Skeletal muscle tissue (tissue), 5 donors: ENCODE results near the gene RDM1. TPM values are rescaled to one million over a fixed set of nuclear protein-coding genes. Genes with fewer than 3 reads are reported as not detected.

ENCODE experiments used
- H3K27ac ChIP-seq: one replicate; pipeline ENCODE4 v1.7.0; 2013; ENCODE audit warnings: mild to moderate bottlenecking, low read depth, low read length, inconsistent platforms
- H3K27me3 ChIP-seq, 3 donors: one replicate each; pipeline ENCODE4 v1.7.0; 2013; ENCODE audit warnings: low read length in 3 of 3; ENCODE audit not compliant: control insufficient read depth in 3 of 3, insufficient read depth in 3 of 3
- H3K36me3 ChIP-seq, 3 donors: one replicate each; pipeline ENCODE4 v1.7.0; 2013; ENCODE audit warnings: low read length in 3 of 3; ENCODE audit not compliant: control insufficient read depth in 3 of 3, insufficient read depth in 3 of 3
- H3K4me1 ChIP-seq, 3 donors: one replicate each; pipeline ENCODE4 v1.7.0; 2013; ENCODE audit warnings: low read length in 3 of 3, mild to moderate bottlenecking in 3 of 3; ENCODE audit not compliant: control insufficient read depth in 3 of 3, insufficient read depth in 3 of 3
- H3K4me3 ChIP-seq, 3 donors: one replicate each; pipeline ENCODE4 v1.7.0; 2013; ENCODE audit warnings: low read length in 3 of 3
- H3K9ac ChIP-seq, 3 donors: one replicate each; pipeline ENCODE4 v1.7.0; 2013; ENCODE audit warnings: low read length in 3 of 3, mild to moderate bottlenecking in 3 of 3, moderate library complexity in 2 of 3, low read depth in 1 of 3
- H3K9me3 ChIP-seq, 3 donors: one replicate each; pipeline ENCODE4 v1.7.0; 2013; ENCODE audit warnings: low read length in 3 of 3; ENCODE audit not compliant: control insufficient read depth in 3 of 3
- small RNA-seq: library from RNA; depleted of rRNA; stranded (forward); fragments of <200 nt; gene quantifications from one replicate; pipeline ENCODE3, GENCODE V24; 2014
- total RNA-seq: library from RNA; depleted of rRNA; stranded (reverse); fragments of >200 nt; gene quantifications from one replicate; pipeline ENCODE4 v1.2.3, GENCODE V29; 2014
- donor health status: Osteomylitis.

Gene RDM1
- total RNA-seq, 1 donor from 2014 or later: not detected

- H3K4me1 ChIP-seq: no peaks in the 10 kb centered on the region
- no peak overlapping the region for H3K9ac ChIP-seq
- no peak overlapping the region for H3K27ac ChIP-seq
- no peak overlapping the region for H3K4me3 ChIP-seq
- no peaks in the 10 kb centered on the region for H3K27me3 ChIP-seq
- H3K36me3 ChIP-seq: no peaks in the 10 kb centered on the region
- no peaks in the 10 kb centered on the region for H3K9me3 ChIP-seq
Measured at GRCh38 chr17:35875800-35876139, 54.8 kb downstream of the RDM1 start.

- Histone ChIP-seq H3K9me3 (no peaks in the 10 kb centered on the region), H3K9ac (no peak overlapping the region), H3K4me3 (no peak overlapping the region), H3K4me1 (no peaks in the 10 kb centered on the region), H3K36me3 (no peaks in the 10 kb centered on the region), H3K27me3 (no peaks in the 10 kb centered on the region), H3K27ac (no peak overlapping the region)
Measured at GRCh38 chr17:35875072-35875799, 55.3 kb downstream of the RDM1 start.

GRCh38 chr17:35872196-35872980 lies 58.2 kb downstream of the RDM1 start:
- Histone ChIP-seq H3K36me3 (no peaks in the 10 kb centered on the region), H3K4me1 (no peaks in the 10 kb centered on the region), H3K27me3 (no peaks in the 10 kb centered on the region), H3K27ac (no peak overlapping the region), H3K9me3 (no peaks in the 10 kb centered on the region), H3K4me3 (no peak overlapping the region), H3K9ac (no peak overlapping the region)

GRCh38 chr17:35870906-35871819 lies 59.4 kb downstream of the RDM1 start:
- Histone ChIP-seq H3K4me3 (no peak overlapping the region), H3K4me1 (no peaks in the 10 kb centered on the region), H3K9me3 (no peaks in the 10 kb centered on the region), H3K27ac (no peak overlapping the region), H3K9ac (no peak overlapping the region), H3K27me3 (no peaks in the 10 kb centered on the region), H3K36me3 (no peaks in the 10 kb centered on the region)

GRCh38 chr17:35868737-35869136 lies 61.8 kb downstream of the RDM1 start, which contains the start of gene HEATR9:
TSS of gene HEATR9 (minus strand) at chr17:35868891. CDS start at chr17:35868742, 149 bp downstream.
- Histone ChIP-seq H3K9ac (no peak within 1 kb of the TSS), H3K4me1 (no peaks in the 10 kb centered on the region), H3K9me3 (no peaks in the 10 kb centered on the region), H3K27ac (no peak within 1 kb of the TSS), H3K4me3 (no peak within 1 kb of the TSS), H3K27me3 (no peaks in the 10 kb centered on the region), H3K36me3 (peaks cover 0 to 8% (median 0%) of the 10 kb centered on the region in 3 donors)

Small RNAs within 50 kb of the gene (small RNA-seq; reads per million reads assigned to genes)
- 198 reads per million, percentile 97 among the genes with 10 or more reads in this experiment for gene RF00100

Other genes with a start within 250 kb of the RDM1 start
- gene RASL10B, start 199.1 kb downstream of the RDM1 start, total RNA-seq: 1.6 TPM
- gene GAS2L2, start 177.5 kb downstream of the RDM1 start, total RNA-seq: not detected
- not detected for gene C17orf50, start 169.9 kb downstream of the RDM1 start, total RNA-seq
- 4.2 TPM for gene MMP28, start 135.1 kb downstream of the RDM1 start, total RNA-seq
- 53.8 TPM for gene TAF15, start 121.3 kb downstream of the RDM1 start, total RNA-seq
- gene HEATR9, start 61.9 kb downstream of the RDM1 start, total RNA-seq: not detected
- gene CCL5, start 50.4 kb downstream of the RDM1 start, total RNA-seq: 0.52 TPM
- not detected for gene LYZL6, start 12.9 kb upstream of the RDM1 start, total RNA-seq
- gene CCL16, start 50.7 kb upstream of the RDM1 start, total RNA-seq: not detected
- 1.6 TPM for gene CCL14, start 56.0 kb upstream of the RDM1 start, total RNA-seq
- not detected for gene CCL15, start 70.8 kb upstream of the RDM1 start, total RNA-seq
- not detected for gene CCL23, start 87.2 kb upstream of the RDM1 start, total RNA-seq
- gene CCL18, start 133.5 kb upstream of the RDM1 start, total RNA-seq: not detected
- 7.3 TPM for gene CCL3, start 159.4 kb upstream of the RDM1 start, total RNA-seq
- 1.6 TPM for gene CCL4, start 173.1 kb upstream of the RDM1 start, total RNA-seq
- not detected for gene TBC1D3B, start 245.9 kb upstream of the RDM1 start, total RNA-seq